Sigmoid colon (tissue), 7 donors: ENCODE results near the gene LRR1. TPM values are rescaled to one million over a fixed set of nuclear protein-coding genes. Genes with fewer than 3 reads are reported as not detected.

Experiments
- DNase-seq: peaks from one replicate; pipeline ENCODE4 v3.0.0-alpha.2; 2019
- H3K27ac ChIP-seq, 4 donors: fragments of 200-600 bp; sonication (generic); one replicate each; pipeline ENCODE4 v1.5.1; 2016 to 2019; ENCODE audit warnings: mild to moderate bottlenecking in 1 of 4
- H3K27me3 ChIP-seq, 3 donors: fragments of 200-600 bp; sonication (generic); one replicate each; pipeline ENCODE4 v1.5.1; 2019; ENCODE audit warnings: mild to moderate bottlenecking in 1 of 3
- H3K36me3 ChIP-seq, 4 donors: fragments of 200-600 bp; sonication (generic); one replicate each; pipeline ENCODE4 v1.5.1; 2016 to 2019
- H3K4me1 ChIP-seq, 4 donors: fragments of 200-600 bp; sonication (generic); one replicate each; pipeline ENCODE4 v1.5.1; 2017 to 2019
- H3K4me3 ChIP-seq, 4 donors: fragments of 200-600 bp; sonication (generic); one replicate each; pipeline ENCODE4 v1.5.1; 2017 to 2019; ENCODE audit warnings: mild to moderate bottlenecking in 2 of 4, moderate library complexity in 1 of 4
- H3K9me3 ChIP-seq, 4 donors: fragments of 200-600 bp in 3 of 4; sonication (generic) in 3 of 4; one replicate each; pipeline versions ENCODE4 v1.5.1 to v1.6.1; 2013 to 2019
- CTCF ChIP-seq, 4 experiments: fragments of 450-650 bp in 3 of 4; fragments of 200-600 bp in 1 of 4; IDR thresholded peaks; one replicate each; pipeline ENCODE4 v1.5.1; 2016 to 2019; ENCODE audit warnings: antibody characterized with exemption in 4 of 4, mild to moderate bottlenecking in 3 of 4, moderate library complexity in 2 of 4
- EP300 ChIP-seq, 4 donors: sonication (generic); formaldehyde crosslinking; IDR thresholded peaks; one replicate each; pipeline ENCODE4 v1.6.1; 2017; ENCODE audit warnings: antibody characterized with exemption in 4 of 4
- POLR2A ChIP-seq, 2 donors: fragments of 450-650 bp; IDR thresholded peaks; one replicate each; pipeline ENCODE4 v1.6.1; 2016; ENCODE audit warnings: antibody characterized with exemption in 2 of 2, mild to moderate bottlenecking in 2 of 2, moderate library complexity in 2 of 2
- POLR2AphosphoS5 ChIP-seq, 4 donors: sonication (generic); formaldehyde crosslinking; IDR thresholded peaks; one replicate each; pipeline ENCODE4 v1.6.1; 2017; ENCODE audit warnings: antibody characterized with exemption in 4 of 4
- WGBS, 2 donors: extraction: QIAGEN DNeasy Blood & Tissue Kit; methylation state at CpG; one replicate each; pipeline ENCODE4 v1.1.7; 2013; 5-methylcytosine and 5-hydroxymethylcytosine counted together
- intact Hi-C: fragments of 100-400 bp; cut with DNase I; formaldehyde crosslinking; loops from one replicate; pipeline ENCODE4 v1.15.1; 2023
- polyA plus RNA-seq, 3 donors: library from polyadenylated mRNA; stranded (reverse); fragments of 200-250 nt; gene quantifications; one replicate each; pipeline ENCODE4 v1.2.3, GENCODE V29; 2013
- total RNA-seq, 4 donors: library from RNA; depleted of rRNA; stranded (reverse); fragments of >200 nt; gene quantifications; one replicate each; pipeline ENCODE4 v1.1.0, GENCODE V29; 2016
- donor health status: healthy with polysubstance abuse.
- donor health status: Bipolar disorder and iron deficiency.
- donor health status: healthy.

LRR1 gene
- total and polyA plus RNA-seq, 7 donors, result 6.8 to 21.3 (median 9.7) TPM

DNA sequence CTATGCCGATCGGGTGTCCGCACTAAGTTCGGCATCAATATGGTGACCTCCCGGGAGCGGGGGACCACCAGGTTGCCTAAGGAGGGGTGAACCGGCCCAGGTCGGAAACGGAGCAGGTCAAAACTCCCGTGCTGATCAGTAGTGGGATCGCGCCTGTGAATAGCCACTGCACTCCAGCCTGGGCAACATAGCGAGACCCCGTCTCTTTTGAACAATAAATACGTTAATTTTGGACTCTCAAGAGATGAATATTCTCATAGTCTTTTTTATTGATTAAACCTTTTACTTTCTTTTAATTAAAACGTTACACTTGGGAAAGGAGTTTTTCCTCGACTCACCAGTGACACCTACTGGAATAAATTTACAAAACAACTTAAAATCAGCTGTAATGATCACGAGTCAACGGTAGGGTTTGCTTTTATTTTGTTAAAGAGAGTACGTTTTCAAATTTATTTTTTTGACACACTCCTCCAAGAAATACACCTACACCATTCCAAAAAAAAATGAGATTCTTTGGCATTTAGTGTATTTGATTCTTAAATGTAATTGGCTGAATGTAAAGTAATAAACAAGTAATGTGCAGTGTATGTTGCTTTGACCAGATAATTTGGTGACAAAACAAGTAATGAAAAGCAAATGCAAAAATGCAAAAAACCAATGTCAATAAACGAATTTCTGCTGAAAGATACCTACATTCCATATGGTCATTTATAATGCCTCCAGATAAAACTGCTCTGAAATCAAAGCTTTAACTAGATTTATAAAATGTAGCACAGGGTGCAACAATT lies 11.9 kb upstream of the LRR1 start:
- intact Hi-C loops, result loop anchor here (1.0 to 5.0 kb wide), 2 partner anchors 11 to 35 kb away; partner anchors contain the start of genes LRR1, MGAT2 and RPL36AL
- no peak for DNase-seq
- Histone ChIP-seq H3K27me3 (no peaks in the 10 kb centered on the region), H3K4me3 (peak overlapping the region; percentile 68 to 77 (median 72)), H3K36me3 (peaks cover 0 to 26% (median 9%) of the 10 kb centered on the region in 4 donors), H3K27ac (peak overlapping the region; percentile 83 to 97 (median 90)), H3K4me1 (peaks cover 0 to 29% (median 23%) of the 10 kb centered on the region in 4 donors), H3K9me3 (no peaks in the 10 kb centered on the region)
- WGBS, 2 donors, result 1 to 3% methylated on average over 12 of the region's 21 CpGs
- no peak for TF ChIP-seq POLR2A (IDR thresholded peaks at IDR 0.05)
- peak; percentile 79 to 90 (median 83) for TF ChIP-seq CTCF (IDR thresholded peaks at IDR 0.05)
- no peak for TF ChIP-seq EP300 (IDR thresholded peaks at IDR 0.05)
- TF ChIP-seq POLR2AphosphoS5 (IDR thresholded peaks at IDR 0.05), result no peak

- WGBS, 2 donors, result 91% methylated on average over 3 of the region's 3 CpGs
- TF ChIP-seq EP300 (IDR thresholded peaks at IDR 0.05) (no peak), CTCF (IDR thresholded peaks at IDR 0.05) (no peak), POLR2AphosphoS5 (IDR thresholded peaks at IDR 0.05) (no peak), POLR2A (IDR thresholded peaks at IDR 0.05) (no peak)
- no peaks in the 10 kb centered on the region for H3K9me3 ChIP-seq
- no peak for DNase-seq
- no peak overlapping the region for H3K27ac ChIP-seq
- intact Hi-C loops, result loop anchor here (5.0 kb wide), 1 partner anchor 33 kb away; the partner anchor contains the start of genes MGAT2 and RPL36AL
- H3K27me3 ChIP-seq, result no peaks in the 10 kb centered on the region
- H3K36me3 ChIP-seq, result peaks cover 0 to under 1% (median under 1%) of the 10 kb centered on the region in 4 donors
- peaks cover 0 to 12% (median 11%) of the 10 kb centered on the region in 4 donors for H3K4me1 ChIP-seq
- no peak overlapping the region for H3K4me3 ChIP-seq
These were observed 9.4 kb upstream of the LRR1 start for GRCh38 chr14:49589387-49589786.

DNA sequence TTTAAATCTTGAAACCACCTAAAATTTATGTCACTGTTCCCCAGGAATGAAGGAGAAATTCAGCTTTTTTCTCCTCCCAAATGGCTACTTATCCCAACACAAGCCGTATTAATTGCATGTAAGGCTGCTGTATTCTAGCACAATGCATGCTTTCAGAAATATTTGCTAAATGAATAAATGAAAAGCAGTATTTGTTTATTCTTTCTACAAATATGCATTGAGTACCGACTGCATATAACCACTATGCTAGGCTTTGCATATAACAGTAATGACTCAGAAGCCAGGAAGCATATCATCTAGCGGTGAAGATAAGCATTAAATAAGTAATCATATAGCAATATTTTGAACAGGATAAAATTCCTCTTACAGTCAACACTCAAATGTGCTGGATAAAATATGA lies 5.7 kb upstream of the LRR1 start:
- TF ChIP-seq CTCF (IDR thresholded peaks at IDR 0.05) (no peak), EP300 (IDR thresholded peaks at IDR 0.05) (no peak), POLR2AphosphoS5 (IDR thresholded peaks at IDR 0.05) (no peak), POLR2A (IDR thresholded peaks at IDR 0.05) (no peak)
- Histone ChIP-seq H3K27me3 (no peaks in the 10 kb centered on the region), H3K4me3 (no peak overlapping the region), H3K27ac (no peak overlapping the region), H3K9me3 (no peaks in the 10 kb centered on the region), H3K36me3 (no peaks in the 10 kb centered on the region), H3K4me1 (peaks cover 0 to 9% (median 4%) of the 10 kb centered on the region in 4 donors)
- DNase-seq, result no peak
- intact Hi-C loops, result no loop called here
- WGBS, 2 donors, result 65 to 79% methylated on average over 3 of the region's 3 CpGs

DNA sequence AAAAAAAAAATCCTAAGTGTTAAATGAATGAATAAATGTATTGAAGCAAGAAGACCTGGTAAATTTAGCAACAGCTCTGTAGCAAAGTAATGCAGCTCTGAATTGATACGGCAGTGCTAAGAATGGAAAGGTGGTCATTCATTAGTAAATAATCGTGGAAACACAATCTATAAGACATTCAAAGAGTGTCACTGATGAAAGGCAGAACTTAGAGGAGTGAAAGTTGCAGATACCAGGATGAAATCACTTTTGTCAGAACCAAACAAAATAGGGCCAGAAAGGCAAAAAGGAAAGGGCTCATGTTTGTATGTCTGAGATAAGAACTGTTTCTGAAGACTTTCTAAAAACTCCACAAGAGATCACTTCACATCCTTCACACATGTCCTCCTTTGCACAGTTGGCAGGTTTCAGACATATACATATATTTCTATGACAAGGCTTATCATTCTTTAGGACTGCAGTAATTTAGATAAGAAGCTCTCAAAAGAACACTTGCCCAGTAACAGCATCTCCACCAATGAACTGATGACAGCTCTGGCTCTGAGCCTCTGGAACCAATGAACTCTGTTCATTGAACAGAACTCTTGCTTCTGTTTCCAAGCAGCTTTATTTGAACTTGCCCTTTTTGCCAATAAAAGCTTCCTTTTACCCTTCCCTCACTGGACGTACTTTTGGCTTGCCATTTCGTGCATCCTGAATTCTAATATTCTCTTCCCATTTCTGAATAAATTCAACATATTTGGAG lies 4.2 kb upstream of the LRR1 start:
- DNase-seq, result no peak
- H3K9me3 ChIP-seq, result no peaks in the 10 kb centered on the region
- TF ChIP-seq POLR2AphosphoS5 (IDR thresholded peaks at IDR 0.05), result no peak
- no peak for TF ChIP-seq CTCF (IDR thresholded peaks at IDR 0.05)
- TF ChIP-seq POLR2A (IDR thresholded peaks at IDR 0.05), result no peak
- TF ChIP-seq EP300 (IDR thresholded peaks at IDR 0.05), result no peak
- no peaks in the 10 kb centered on the region for H3K27me3 ChIP-seq
- no peaks in the 10 kb centered on the region for H3K36me3 ChIP-seq
- peaks cover 0 to 9% (median 4%) of the 10 kb centered on the region in 4 donors for H3K4me1 ChIP-seq
- H3K4me3 ChIP-seq, result no peak overlapping the region
- WGBS, 2 donors, result 12 to 34% methylated on average over 4 of the region's 4 CpGs
- intact Hi-C loops, result no loop called here
- H3K27ac ChIP-seq, result no peak overlapping the region
